ENCODE results near the gene ECI2. TPM values are rescaled to one million over a fixed set of nuclear protein-coding genes. Genes with fewer than 3 reads are reported as not detected.

Gene ECI2
- total and polyA plus RNA-seq, 2 of the 13 experiments (the other 11 are each of a cell fraction or from before 2014, with no cell fraction given) = 78.5 to 228 TPM

DNA sequence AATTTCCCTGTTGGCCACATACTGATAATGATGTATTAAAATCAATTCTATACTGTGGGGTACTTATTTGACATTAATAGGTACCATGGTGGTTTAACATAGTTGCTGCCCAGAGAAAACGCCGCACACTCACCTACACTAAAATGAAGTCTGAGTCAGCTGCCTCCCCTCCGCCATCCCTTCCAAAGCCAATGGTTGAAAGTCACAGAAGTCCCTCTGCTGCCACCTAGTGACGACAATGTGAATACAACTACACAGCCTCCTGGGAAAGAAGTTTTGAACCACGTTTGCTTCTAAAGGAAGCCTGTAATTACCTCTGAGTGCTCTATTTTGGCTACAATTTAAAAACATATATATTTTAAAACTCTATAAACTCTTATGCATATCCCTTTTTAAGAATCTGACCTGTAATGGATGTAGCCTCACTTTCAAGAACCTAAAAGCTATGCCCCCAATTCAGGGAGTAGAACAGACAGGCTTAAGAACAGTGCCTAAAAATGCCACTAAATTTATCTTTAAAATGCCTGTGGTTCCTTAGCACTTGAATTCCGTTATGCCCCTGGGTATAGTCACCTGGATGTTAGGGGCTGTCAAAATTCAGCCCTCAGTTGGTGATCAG, 20.6 kb upstream of the ECI2 start (continued):
- TF ChIP-seq, protein P1, sequence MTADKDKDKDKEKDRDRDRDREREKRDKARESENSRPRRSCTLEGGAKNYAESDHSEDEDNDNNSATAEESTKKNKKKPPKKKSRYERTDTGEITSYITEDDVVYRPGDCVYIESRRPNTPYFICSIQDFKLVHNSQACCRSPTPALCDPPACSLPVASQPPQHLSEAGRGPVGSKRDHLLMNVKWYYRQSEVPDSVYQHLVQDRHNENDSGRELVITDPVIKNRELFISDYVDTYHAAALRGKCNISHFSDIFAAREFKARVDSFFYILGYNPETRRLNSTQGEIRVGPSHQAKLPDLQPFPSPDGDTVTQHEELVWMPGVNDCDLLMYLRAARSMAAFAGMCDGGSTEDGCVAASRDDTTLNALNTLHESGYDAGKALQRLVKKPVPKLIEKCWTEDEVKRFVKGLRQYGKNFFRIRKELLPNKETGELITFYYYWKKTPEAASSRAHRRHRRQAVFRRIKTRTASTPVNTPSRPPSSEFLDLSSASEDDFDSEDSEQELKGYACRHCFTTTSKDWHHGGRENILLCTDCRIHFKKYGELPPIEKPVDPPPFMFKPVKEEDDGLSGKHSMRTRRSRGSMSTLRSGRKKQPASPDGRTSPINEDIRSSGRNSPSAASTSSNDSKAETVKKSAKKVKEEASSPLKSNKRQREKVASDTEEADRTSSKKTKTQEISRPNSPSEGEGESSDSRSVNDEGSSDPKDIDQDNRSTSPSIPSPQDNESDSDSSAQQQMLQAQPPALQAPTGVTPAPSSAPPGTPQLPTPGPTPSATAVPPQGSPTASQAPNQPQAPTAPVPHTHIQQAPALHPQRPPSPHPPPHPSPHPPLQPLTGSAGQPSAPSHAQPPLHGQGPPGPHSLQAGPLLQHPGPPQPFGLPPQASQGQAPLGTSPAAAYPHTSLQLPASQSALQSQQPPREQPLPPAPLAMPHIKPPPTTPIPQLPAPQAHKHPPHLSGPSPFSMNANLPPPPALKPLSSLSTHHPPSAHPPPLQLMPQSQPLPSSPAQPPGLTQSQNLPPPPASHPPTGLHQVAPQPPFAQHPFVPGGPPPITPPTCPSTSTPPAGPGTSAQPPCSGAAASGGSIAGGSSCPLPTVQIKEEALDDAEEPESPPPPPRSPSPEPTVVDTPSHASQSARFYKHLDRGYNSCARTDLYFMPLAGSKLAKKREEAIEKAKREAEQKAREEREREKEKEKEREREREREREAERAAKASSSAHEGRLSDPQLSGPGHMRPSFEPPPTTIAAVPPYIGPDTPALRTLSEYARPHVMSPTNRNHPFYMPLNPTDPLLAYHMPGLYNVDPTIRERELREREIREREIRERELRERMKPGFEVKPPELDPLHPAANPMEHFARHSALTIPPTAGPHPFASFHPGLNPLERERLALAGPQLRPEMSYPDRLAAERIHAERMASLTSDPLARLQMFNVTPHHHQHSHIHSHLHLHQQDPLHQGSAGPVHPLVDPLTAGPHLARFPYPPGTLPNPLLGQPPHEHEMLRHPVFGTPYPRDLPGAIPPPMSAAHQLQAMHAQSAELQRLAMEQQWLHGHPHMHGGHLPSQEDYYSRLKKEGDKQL (CRISPR knock-in tag; IDR thresholded peaks at IDR 0.05; ENCODE audit: low read depth) = no peak
- TF ChIP-seq CBX2 (IDR thresholded peaks at IDR 0.05; ENCODE audit: low read depth, low read length) (no peak), CBX2 (CRISPR knock-in tag; IDR thresholded peaks at IDR 0.05; ENCODE audit: low read depth) (no peak), ZBTB7B (CRISPR knock-in tag; IDR thresholded peaks at IDR 0.05) (no peak), KDM1A (CRISPR knock-in tag; IDR thresholded peaks at IDR 0.05) (no peak), LCORL (IDR thresholded peaks at IDR 0.05) (no peak), LCORL (CRISPR knock-in tag; IDR thresholded peaks at IDR 0.05) (no peak), NAIF1 (CRISPR knock-in tag; IDR thresholded peaks at IDR 0.05; ENCODE audit: borderline replicate concordance) (no peak), PATZ1 (CRISPR knock-in tag; IDR thresholded peaks at IDR 0.05) (peak; percentile 36; the same call in 1 of the 2 replicates), FOXA3 (CRISPR knock-in tag; IDR thresholded peaks at IDR 0.05) (no peak), MYNN (CRISPR knock-in tag; IDR thresholded peaks at IDR 0.05; ENCODE audit: low read depth) (no peak), ZNF576 (CRISPR knock-in tag; IDR thresholded peaks at IDR 0.05) (no peak), ARNTL (CRISPR knock-in tag; IDR thresholded peaks at IDR 0.05) (no peak), ZNF460 (CRISPR knock-in tag; IDR thresholded peaks at IDR 0.05; ENCODE audit: borderline replicate concordance) (no peak), ZNF562 (CRISPR knock-in tag; IDR thresholded peaks at IDR 0.05; ENCODE audit: borderline replicate concordance) (no peak), JUN (CRISPR knock-in tag; IDR thresholded peaks at IDR 0.05) (no peak), CENPT (CRISPR knock-in tag; IDR thresholded peaks at IDR 0.05; ENCODE audit: low read depth) (no peak), MXD3 (CRISPR knock-in tag; IDR thresholded peaks at IDR 0.05) (no peak), DMAP1 (CRISPR knock-in tag; IDR thresholded peaks at IDR 0.05) (no peak), ZNF704 (CRISPR knock-in tag; IDR thresholded peaks at IDR 0.05; ENCODE audit: borderline replicate concordance) (no peak), NPAS2 (CRISPR knock-in tag; IDR thresholded peaks at IDR 0.05; ENCODE audit: borderline replicate concordance) (no peak), YEATS2 (CRISPR knock-in tag; IDR thresholded peaks at IDR 0.05; ENCODE audit: borderline replicate concordance) (peak; percentile 21; the same call in 1 of the 2 replicates), ARHGAP35 (CRISPR knock-in tag; IDR thresholded peaks at IDR 0.05; ENCODE audit: borderline replicate concordance) (no peak)

Measured in HepG2 (cell line).